ENCODE data around the gene APCDD1L. TPM values are rescaled to one million over a fixed set of nuclear protein-coding genes. Genes with fewer than 3 reads are reported as not detected.

APCDD1L gene
- total RNA-seq, 4 donors from 2014 or later, result 0.38 to 0.44 (median 0.41) TPM; not detected in 1

- no peak overlapping the region for H3K27ac ChIP-seq
- peaks cover 0 to 10% (median 0%) of the 10 kb centered on the region in 3 donors for H3K4me1 ChIP-seq
- TF ChIP-seq POLR2A (IDR thresholded peaks at IDR 0.05) (no peak), CTCF (IDR thresholded peaks at IDR 0.05) (no peak)
- intact Hi-C loops (cut with DNase I), result no loop called here
- no peak overlapping the region for H3K4me3 ChIP-seq
- 40 to 73% methylated on average over 9 to 10 of the region's 10 CpGs for WGBS, 2 donors
- peaks cover 0 to 29% (median 18%) of the 10 kb centered on the region in 3 donors for H3K9me3 ChIP-seq
- no peaks in the 10 kb centered on the region for H3K36me3 ChIP-seq
- DNase-seq, result no peak
- H3K27me3 ChIP-seq, result peaks cover 0 to 7% (median 0%) of the 10 kb centered on the region in 4 donors
These were observed 32.8 kb downstream of the APCDD1L start for GRCh38 chr20:58482416-58482815.

GRCh38 chr20:58481481-58482021, 33.6 kb downstream of the APCDD1L start:
- TF ChIP-seq CTCF (IDR thresholded peaks at IDR 0.05) (peak in 5 of 6 experiments; percentile 13 to 66 (median 47)), POLR2A (IDR thresholded peaks at IDR 0.05) (no peak)
- H3K27ac ChIP-seq, result no peak overlapping the region
- DNase-seq, result no peak
- H3K9me3 ChIP-seq, result peaks cover 0 to 22% (median 17%) of the 10 kb centered on the region in 3 donors
- WGBS, 2 donors, result 27 to 64% methylated on average over 6 to 8 of the region's 18 CpGs
- intact Hi-C loops (cut with DNase I), result no loop called here
- H3K27me3 ChIP-seq, result peaks cover 0 to 7% (median 0%) of the 10 kb centered on the region in 4 donors
- no peaks in the 10 kb centered on the region for H3K36me3 ChIP-seq
- H3K4me1 ChIP-seq, result peaks cover 0 to 10% (median 0%) of the 10 kb centered on the region in 3 donors
- no peak overlapping the region for H3K4me3 ChIP-seq

- Histone ChIP-seq H3K4me3 (no peak overlapping the region), H3K36me3 (no peaks in the 10 kb centered on the region), H3K27me3 (peaks cover 0 to 7% (median 0%) of the 10 kb centered on the region in 4 donors), H3K4me1 (peaks cover 0 to 10% (median 0%) of the 10 kb centered on the region in 3 donors), H3K27ac (no peak overlapping the region), H3K9me3 (peaks cover 0 to 14% (median 9%) of the 10 kb centered on the region in 3 donors)
- no peak for DNase-seq
- no peak for TF ChIP-seq CTCF (IDR thresholded peaks at IDR 0.05)
- no peak for TF ChIP-seq POLR2A (IDR thresholded peaks at IDR 0.05)
- intact Hi-C loops (cut with DNase I), result no loop called here
- 74 to 78% methylated on average over 13 to 14 of the region's 16 CpGs for WGBS, 2 donors
These were observed 34.5 kb downstream of the APCDD1L start for GRCh38 chr20:58480551-58481336.

- no peak for TF ChIP-seq CTCF (IDR thresholded peaks at IDR 0.05)
- Histone ChIP-seq H3K9me3 (peaks cover 0 to 10% (median 5%) of the 10 kb centered on the region in 3 donors), H3K36me3 (no peaks in the 10 kb centered on the region), H3K27ac (no peak overlapping the region), H3K27me3 (peaks cover 0 to 7% (median 0%) of the 10 kb centered on the region in 4 donors), H3K4me3 (no peak overlapping the region), H3K4me1 (peaks cover 0 to 10% (median 0%) of the 10 kb centered on the region in 3 donors)
- WGBS, 2 donors, result 68 to 83% methylated on average over 8 to 9 of the region's 9 CpGs
- intact Hi-C loops (cut with DNase I), result no loop called here
- no peak for DNase-seq
These were observed 35.3 kb downstream of the APCDD1L start for GRCh38 chr20:58479726-58480440.

Data from esophagus squamous epithelium (tissue), 5 donors.